NCI-H510A treated with DMSO at 0.1 percent for 48 hours (cell line): ENCODE measurements around the gene ACOT2.
"Not testable (repeated sequence)": the region's sequence is repeated elsewhere in the genome, so short reads cannot be mapped to it uniquely, and the experiment has no call there.

Experiments used
- DNase-seq: peaks from one replicate; lab custom pipeline; 2025; lab: John Stamatoyannopoulos, UW

Gene ACOT2

GRCh38 chr14:73569185-73569958 lies at the start of gene ACOT2:
Gene ACOT2, plus strand, starts transcription at chr14:73569213. Its CDS starts 28 bp downstream, at chr14:73569241.
- DNase-seq = peak; percentile 70

- no peak for DNase-seq
These were observed 47.8 kb upstream of the ACOT2 start for GRCh38 chr14:73521229-73521628.

GRCh38 chr14:73524493-73524892 lies 44.5 kb upstream of the ACOT2 start:
- peak; percentile 24 for DNase-seq

- DNase-seq = no peak
These were observed 42.7 kb upstream of the ACOT2 start for GRCh38 chr14:73526036-73526984.

GRCh38 chr14:73529356-73529755 lies 39.7 kb upstream of the ACOT2 start:
- not testable (repeated sequence) for DNase-seq

- DNase-seq = not testable (repeated sequence)
These were observed 37.0 kb upstream of the ACOT2 start for GRCh38 chr14:73531971-73532370.

GRCh38 chr14:73537244-73538045 lies 31.6 kb upstream of the ACOT2 start:
- DNase-seq = peak; percentile 75

GRCh38 chr14:73539017-73539416 lies 30.0 kb upstream of the ACOT2 start:
- peak; percentile 49 for DNase-seq

- not testable (repeated sequence) for DNase-seq
These were observed 26.1 kb upstream of the ACOT2 start for GRCh38 chr14:73542961-73543360.

GRCh38 chr14:73545353-73545752 lies 23.7 kb upstream of the ACOT2 start:
- not testable (repeated sequence) for DNase-seq

- DNase-seq = not testable (repeated sequence)
These were observed 19.9 kb upstream of the ACOT2 start for GRCh38 chr14:73549097-73549496.

GRCh38 chr14:73549889-73550524 lies 19.0 kb upstream of the ACOT2 start:
- not testable (repeated sequence) for DNase-seq

GRCh38 chr14:73553845-73554244 lies 15.2 kb upstream of the ACOT2 start:
- no peak for DNase-seq

- not testable (repeated sequence) for DNase-seq
These were observed 11.8 kb upstream of the ACOT2 start for GRCh38 chr14:73557201-73557600.

GRCh38 chr14:73558238-73558637 lies 10.8 kb upstream of the ACOT2 start:
- not testable (repeated sequence) for DNase-seq

- not testable (repeated sequence) for DNase-seq
These were observed 6.8 kb upstream of the ACOT2 start for GRCh38 chr14:73562256-73562655.

GRCh38 chr14:73562696-73563095 lies 6.3 kb upstream of the ACOT2 start:
- not testable (repeated sequence) for DNase-seq

- not testable (repeated sequence) for DNase-seq
These were observed 2.6 kb upstream of the ACOT2 start for GRCh38 chr14:73566431-73566830.

- DNase-seq = not testable (repeated sequence)
These were observed 2.1 kb upstream of the ACOT2 start for GRCh38 chr14:73566935-73567334.

- DNase-seq = no peak
These were observed 1.7 kb upstream of the ACOT2 start for GRCh38 chr14:73567358-73567757.
